Endothelial cell (in vitro differentiated cells): ENCODE measurements around the gene RAB12. TPM values are rescaled to one million over a fixed set of nuclear protein-coding genes. Genes with fewer than 3 reads are reported as not detected.

ENCODE experiments used
- DNase-seq: peaks from one replicate; pipeline ENCODE4 v3.0.0; 2021; ENCODE audit warnings: low spot score
- H3K27ac Mint-ChIP-seq: one replicate; pipeline ENCODE4 v1.8.0; 2021; ENCODE audit warnings: mixed read lengths, inconsistent platforms; ENCODE audit not compliant: unreplicated experiment
- H3K27me3 Mint-ChIP-seq: one replicate; pipeline ENCODE4 v1.8.0; 2021; ENCODE audit warnings: mild to moderate bottlenecking, moderate library complexity, mixed read lengths, inconsistent platforms; ENCODE audit not compliant: unreplicated experiment
- H3K36me3 Mint-ChIP-seq: one replicate; pipeline ENCODE4 v1.8.0; 2021; ENCODE audit warnings: mild to moderate bottlenecking, low read depth, mixed read lengths, inconsistent platforms; ENCODE audit not compliant: unreplicated experiment
- H3K4me1 Mint-ChIP-seq: one replicate; pipeline ENCODE4 v1.8.0; 2021; ENCODE audit warnings: mild to moderate bottlenecking, mixed read lengths, inconsistent platforms; ENCODE audit not compliant: unreplicated experiment
- H3K4me3 Mint-ChIP-seq: one replicate; pipeline ENCODE4 v1.8.0; 2021; ENCODE audit warnings: mild to moderate bottlenecking, mixed read lengths, inconsistent platforms; ENCODE audit not compliant: unreplicated experiment
- H3K9me3 Mint-ChIP-seq: one replicate; pipeline ENCODE4 v1.8.0; 2021; ENCODE audit warnings: mixed read lengths, inconsistent platforms; ENCODE audit not compliant: unreplicated experiment
- CTCF ChIP-seq: fragments of 200-600 bp; sonication (generic); IDR thresholded peaks from one replicate; pipeline ENCODE4 v1.5.0; 2021; ENCODE audit warnings: antibody characterized with exemption; ENCODE audit not compliant: unreplicated experiment
- total RNA-seq: library from RNA; stranded (reverse); fragmentation: NEBNext Ultra II Directional; extraction: Animal tissue kit (Norgen Biotek cat#: 25700); gene quantifications from one replicate; pipeline ENCODE4 v1.2.1, GENCODE V29; 2021; ENCODE audit not compliant: unreplicated experiment

The RAB12 gene
- total RNA-seq, 1 donor from 2014 or later = 35.3 TPM

- Mint-ChIP-seq H3K9me3 (no peaks in the 10 kb centered on the region), H3K36me3 (no peaks in the 10 kb centered on the region), H3K4me1 (peaks cover 9% of the 10 kb centered on the region), H3K27me3 (no peaks in the 10 kb centered on the region), H3K27ac (no peak overlapping the region), H3K4me3 (no peak overlapping the region)
- no peak for TF ChIP-seq CTCF
- no peak for DNase-seq
Measured at GRCh38 chr18:8657050-8657820, 48.0 kb downstream of the RAB12 start.

- no peak for TF ChIP-seq CTCF
- Mint-ChIP-seq H3K27me3 (peaks cover 3% of the 10 kb centered on the region), H3K36me3 (no peaks in the 10 kb centered on the region), H3K4me3 (no peak overlapping the region), H3K27ac (no peak overlapping the region), H3K4me1 (peaks cover 12% of the 10 kb centered on the region), H3K9me3 (no peaks in the 10 kb centered on the region)
- DNase-seq = no peak
Measured at GRCh38 chr18:8657873-8658470, 48.7 kb downstream of the RAB12 start.

GRCh38 chr18:8658858-8659485 lies 49.7 kb downstream of the RAB12 start:
- H3K27ac Mint-ChIP-seq = no peak overlapping the region
- peaks cover 6% of the 10 kb centered on the region for H3K27me3 Mint-ChIP-seq
- no peak for DNase-seq
- no peaks in the 10 kb centered on the region for H3K9me3 Mint-ChIP-seq
- no peak for TF ChIP-seq CTCF
- no peak overlapping the region for H3K4me3 Mint-ChIP-seq
- H3K36me3 Mint-ChIP-seq = no peaks in the 10 kb centered on the region
- H3K4me1 Mint-ChIP-seq = peaks cover 18% of the 10 kb centered on the region

- H3K36me3 Mint-ChIP-seq = no peaks in the 10 kb centered on the region
- H3K27me3 Mint-ChIP-seq = peaks cover 6% of the 10 kb centered on the region
- no peak for DNase-seq
- H3K27ac Mint-ChIP-seq = peak overlapping the region; percentile 16
- H3K9me3 Mint-ChIP-seq = no peaks in the 10 kb centered on the region
- H3K4me3 Mint-ChIP-seq = no peak overlapping the region
- peaks cover 18% of the 10 kb centered on the region for H3K4me1 Mint-ChIP-seq
- TF ChIP-seq CTCF = no peak
Measured at GRCh38 chr18:8659609-8660242, 50.5 kb downstream of the RAB12 start.
